Measurements from ENCODE around the gene GPA33. TPM values are rescaled to one million over a fixed set of nuclear protein-coding genes. Genes with fewer than 3 reads are reported as not detected.

GPA33 gene
- polyA plus RNA-seq, 1 donor (not counting 4 experiments of a cell fraction or from before 2014, with no cell fraction given): not detected

DNA sequence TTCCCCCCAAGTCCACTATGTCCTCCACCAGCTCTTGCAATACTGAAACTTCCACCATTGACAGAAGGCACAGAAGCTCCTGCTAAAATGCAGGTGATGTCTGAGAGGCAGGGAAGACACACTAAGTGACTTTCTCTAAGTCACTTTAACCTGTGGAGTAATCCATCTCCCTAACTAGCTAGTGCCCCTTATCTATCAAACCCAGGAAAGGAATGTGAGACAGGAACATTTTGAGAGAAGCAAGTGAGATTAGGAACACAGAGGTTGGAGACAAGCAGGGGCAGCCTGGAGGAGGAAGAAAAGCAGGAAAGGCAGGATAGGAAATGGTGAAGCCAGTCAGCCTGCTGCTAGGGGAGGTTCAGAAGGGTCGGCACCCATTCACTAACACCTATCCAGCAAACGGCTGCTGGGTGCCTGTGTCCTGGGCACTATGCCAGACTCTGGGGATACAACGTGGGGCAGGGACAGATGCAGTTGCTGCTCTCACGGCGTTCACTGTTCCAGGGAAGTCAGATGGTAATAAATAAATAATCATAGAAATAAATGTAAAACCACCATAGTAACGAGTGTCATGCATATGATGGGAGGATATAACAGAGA, 7.0 kb downstream of the GPA33 start:
- Histone ChIP-seq H3K9me1 (ENCODE audit: control insufficient read depth, extremely low read depth, insufficient read depth, low read length) (no peaks in the 10 kb centered on the region), H3K4me1 (ENCODE audit: control insufficient read depth, extremely low read depth, insufficient read depth, low read length) (no peaks in the 10 kb centered on the region), H3K27ac (ENCODE audit: control insufficient read depth, insufficient read depth, low read length) (no peak overlapping the region), H2AFZ (ENCODE audit: control insufficient read depth, low read length) (no peak overlapping the region), H3K79me2 (ENCODE audit: control insufficient read depth, insufficient read depth, low read length) (no peaks in the 10 kb centered on the region), H4K20me1 (ENCODE audit: control insufficient read depth, extremely low read depth, insufficient read depth, low read length) (no peaks in the 10 kb centered on the region), H3K9me3 (ENCODE audit: control insufficient read depth, low read depth, low read length) (no peaks in the 10 kb centered on the region), H3K9ac (ENCODE audit: control insufficient read depth, extremely low read depth, insufficient read depth, low read length) (no peak overlapping the region), H3K4me3 (ENCODE audit: control insufficient read depth in 2 of 3, extremely low read depth in 1 of 3, insufficient read depth in 2 of 3, low read depth in 1 of 3, low read length in 3 of 3) (no peak overlapping the region), H3K27me3 (ENCODE audit: control insufficient read depth, extremely low read depth, insufficient read depth, low read length) (peaks cover 26% of the 10 kb centered on the region), H3K4me2 (ENCODE audit: control insufficient read depth, extremely low read depth, insufficient read depth, low read depth, low read length) (no peak overlapping the region), H3K36me3 (ENCODE audit: control insufficient read depth in 2 of 2, extremely low read depth in 1 of 2, insufficient read depth in 2 of 2, low read length in 2 of 2) (no peaks in the 10 kb centered on the region)
- no peak for TF ChIP-seq EZH2 (IDR thresholded peaks at IDR 0.05; ENCODE audit: low read length)
- TF ChIP-seq, protein P1, sequence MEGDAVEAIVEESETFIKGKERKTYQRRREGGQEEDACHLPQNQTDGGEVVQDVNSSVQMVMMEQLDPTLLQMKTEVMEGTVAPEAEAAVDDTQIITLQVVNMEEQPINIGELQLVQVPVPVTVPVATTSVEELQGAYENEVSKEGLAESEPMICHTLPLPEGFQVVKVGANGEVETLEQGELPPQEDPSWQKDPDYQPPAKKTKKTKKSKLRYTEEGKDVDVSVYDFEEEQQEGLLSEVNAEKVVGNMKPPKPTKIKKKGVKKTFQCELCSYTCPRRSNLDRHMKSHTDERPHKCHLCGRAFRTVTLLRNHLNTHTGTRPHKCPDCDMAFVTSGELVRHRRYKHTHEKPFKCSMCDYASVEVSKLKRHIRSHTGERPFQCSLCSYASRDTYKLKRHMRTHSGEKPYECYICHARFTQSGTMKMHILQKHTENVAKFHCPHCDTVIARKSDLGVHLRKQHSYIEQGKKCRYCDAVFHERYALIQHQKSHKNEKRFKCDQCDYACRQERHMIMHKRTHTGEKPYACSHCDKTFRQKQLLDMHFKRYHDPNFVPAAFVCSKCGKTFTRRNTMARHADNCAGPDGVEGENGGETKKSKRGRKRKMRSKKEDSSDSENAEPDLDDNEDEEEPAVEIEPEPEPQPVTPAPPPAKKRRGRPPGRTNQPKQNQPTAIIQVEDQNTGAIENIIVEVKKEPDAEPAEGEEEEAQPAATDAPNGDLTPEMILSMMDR (optimal IDR thresholded peaks at IDR 0.05 in 1 of 3, IDR thresholded peaks at IDR 0.05 in 1 of 3, conservative IDR thresholded peaks at IDR 0.05 in 1 of 3; ENCODE audit: extremely low read depth in 1 of 3, insufficient read depth in 2 of 3, low read length in 3 of 3): no peak
- dilution Hi-C loops (cut with MboI; ENCODE audit: extremely low pct_ligation_motif_present, low sequenced_read_pairs): no loop called here
- no peak for DNase-seq (ENCODE audit: low read depth, low spot score)
- FAIRE-seq: no peak

DNA sequence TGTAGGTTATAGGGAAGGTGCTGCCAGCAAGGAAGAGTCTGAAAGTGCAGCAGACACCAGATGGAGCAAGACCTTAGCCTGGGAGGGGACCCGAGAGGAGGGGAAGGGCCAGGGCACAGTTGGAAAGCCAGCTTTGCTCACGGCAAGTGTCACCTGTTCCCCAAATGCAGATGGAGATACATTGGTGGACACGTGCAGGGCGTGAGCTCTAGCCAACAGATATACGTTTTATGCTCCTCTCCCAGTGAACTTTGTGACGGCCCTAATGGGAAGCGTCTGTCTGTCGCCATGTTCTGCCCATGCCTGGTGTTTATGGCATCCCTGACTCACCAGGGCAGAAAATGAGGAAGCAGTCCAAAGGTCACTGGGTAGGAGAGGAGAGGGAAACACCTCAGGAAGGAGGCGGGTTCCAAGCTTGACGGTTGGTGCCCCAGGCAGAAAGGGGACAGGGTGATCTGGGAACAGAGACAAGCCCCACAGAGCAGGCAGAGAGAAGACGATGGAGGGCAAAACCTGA, 7.6 kb downstream of the GPA33 start:
- no peaks in the 10 kb centered on the region for H3K9me3 ChIP-seq (ENCODE audit: control insufficient read depth, low read depth, low read length)
- H3K4me1 ChIP-seq (ENCODE audit: control insufficient read depth, extremely low read depth, insufficient read depth, low read length): no peaks in the 10 kb centered on the region
- no peak for FAIRE-seq
- peaks cover 26% of the 10 kb centered on the region for H3K27me3 ChIP-seq (ENCODE audit: control insufficient read depth, extremely low read depth, insufficient read depth, low read length)
- dilution Hi-C loops (cut with MboI; ENCODE audit: extremely low pct_ligation_motif_present, low sequenced_read_pairs): no loop called here
- no peaks in the 10 kb centered on the region for H3K9me1 ChIP-seq (ENCODE audit: control insufficient read depth, extremely low read depth, insufficient read depth, low read length)
- H3K79me2 ChIP-seq (ENCODE audit: control insufficient read depth, insufficient read depth, low read length): no peaks in the 10 kb centered on the region
- DNase-seq (ENCODE audit: low read depth, low spot score): no peak
- no peak overlapping the region for H3K4me2 ChIP-seq (ENCODE audit: control insufficient read depth, extremely low read depth, insufficient read depth, low read depth, low read length)
- no peak overlapping the region for H3K27ac ChIP-seq (ENCODE audit: control insufficient read depth, insufficient read depth, low read length)
- H3K4me3 ChIP-seq (ENCODE audit: control insufficient read depth in 2 of 3, extremely low read depth in 1 of 3, insufficient read depth in 2 of 3, low read depth in 1 of 3, low read length in 3 of 3): no peak overlapping the region
- no peak for TF ChIP-seq EZH2 (IDR thresholded peaks at IDR 0.05; ENCODE audit: low read length)
- TF ChIP-seq, protein P1 (optimal IDR thresholded peaks at IDR 0.05 in 1 of 3, IDR thresholded peaks at IDR 0.05 in 1 of 3, conservative IDR thresholded peaks at IDR 0.05 in 1 of 3; ENCODE audit: extremely low read depth in 1 of 3, insufficient read depth in 2 of 3, low read length in 3 of 3): no peak
- no peak overlapping the region for H3K9ac ChIP-seq (ENCODE audit: control insufficient read depth, extremely low read depth, insufficient read depth, low read length)
- H4K20me1 ChIP-seq (ENCODE audit: control insufficient read depth, extremely low read depth, insufficient read depth, low read length): no peaks in the 10 kb centered on the region
- no peaks in the 10 kb centered on the region for H3K36me3 ChIP-seq (ENCODE audit: control insufficient read depth in 2 of 2, extremely low read depth in 1 of 2, insufficient read depth in 2 of 2, low read length in 2 of 2)
- H2AFZ ChIP-seq (ENCODE audit: control insufficient read depth, low read length): no peak overlapping the region

Data from keratinocyte (primary cell).